Tibial artery (tissue), 4 donors: Measurements from ENCODE around the gene ERLIN1.

Experiments
- DNase-seq, 2 donors: peaks; one replicate each; pipeline ENCODE4 v3.0.0-alpha.2; 2019
- H3K27ac ChIP-seq, 2 donors: fragments of 200-600 bp; sonication (generic) in 1 of 2; 1 replicate in 1 of 2; 2 replicates in 1 of 2; pipeline ENCODE4 v1.5.1; 2018 to 2019; ENCODE audit warnings: mild to moderate bottlenecking in 1 of 2
- H3K27me3 ChIP-seq, 2 donors: fragments of 200-600 bp; sonication (generic) in 1 of 2; one replicate each; pipeline versions ENCODE4 v1.5.1 to v1.6.0; 2016 to 2019
- H3K36me3 ChIP-seq, 3 donors: fragments of 200-600 bp; sonication (generic) in 2 of 3; one replicate each; pipeline ENCODE4 v1.5.1; 2016 to 2019; ENCODE audit warnings: mild to moderate bottlenecking in 2 of 3
- H3K4me1 ChIP-seq, 4 donors: fragments of 200-600 bp; sonication (generic) in 2 of 4; 1 replicate in 3 of 4; 2 replicates in 1 of 4; pipeline ENCODE4 v1.5.1; 2016 to 2019
- H3K4me3 ChIP-seq, 2 donors: fragments of 200-600 bp; sonication (generic) in 1 of 2; 1 replicate in 1 of 2; 2 replicates in 1 of 2; pipeline ENCODE4 v1.5.1; 2018 to 2019; ENCODE audit warnings: mild to moderate bottlenecking in 2 of 2
- H3K9me3 ChIP-seq, 3 donors: fragments of 200-600 bp; sonication (generic) in 1 of 3; one replicate each; pipeline ENCODE4 v1.5.1; 2016 to 2019
- CTCF ChIP-seq, 2 experiments: fragments of 200-600 bp in 1 of 2; fragments of 450-650 bp in 1 of 2; IDR thresholded peaks; one replicate each; pipeline ENCODE4 v1.5.1; 2017 to 2019; ENCODE audit warnings: antibody characterized with exemption in 2 of 2, mild to moderate bottlenecking in 1 of 2, moderate library complexity in 1 of 2
- intact Hi-C: fragments of 100-400 bp; cut with DNase I; formaldehyde crosslinking; loops from one replicate; pipeline ENCODE4 v1.15.0; 2023; ENCODE audit warnings: low total_unique reads

Gene ERLIN1

GRCh38 chr10:100151723-100152300, 34.0 kb downstream of the ERLIN1 start:
- Histone ChIP-seq H3K36me3 (peaks cover 42 to 72% (median 54%) of the 10 kb centered on the region in 3 donors), H3K9me3 (no peaks in the 10 kb centered on the region), H3K27me3 (no peaks in the 10 kb centered on the region), H3K4me1 (no peaks in the 10 kb centered on the region), H3K27ac (no peak overlapping the region), H3K4me3 (no peak overlapping the region)
- intact Hi-C loops, result no loop called here
- no peak for DNase-seq
- no peak for TF ChIP-seq CTCF (IDR thresholded peaks at IDR 0.05)

GRCh38 chr10:100148353-100149211, 37.2 kb downstream of the ERLIN1 start:
- intact Hi-C loops, result no loop called here
- no peaks in the 10 kb centered on the region for H3K4me1 ChIP-seq
- no peak overlapping the region for H3K4me3 ChIP-seq
- no peaks in the 10 kb centered on the region for H3K27me3 ChIP-seq
- no peaks in the 10 kb centered on the region for H3K9me3 ChIP-seq
- TF ChIP-seq CTCF (IDR thresholded peaks at IDR 0.05), result no peak
- no peak for DNase-seq
- H3K36me3 ChIP-seq, result peaks cover 21 to 42% (median 32%) of the 10 kb centered on the region in 3 donors
- H3K27ac ChIP-seq, result no peak overlapping the region

- no peak overlapping the region for H3K4me3 ChIP-seq
- H3K27me3 ChIP-seq, result no peaks in the 10 kb centered on the region
- TF ChIP-seq CTCF (IDR thresholded peaks at IDR 0.05), result no peak
- H3K4me1 ChIP-seq, result no peaks in the 10 kb centered on the region
- intact Hi-C loops, result no loop called here
- no peak overlapping the region for H3K27ac ChIP-seq
- H3K9me3 ChIP-seq, result no peaks in the 10 kb centered on the region
- H3K36me3 ChIP-seq, result peaks cover 10 to 27% (median 17%) of the 10 kb centered on the region in 3 donors
- no peak for DNase-seq
Observed at GRCh38 chr10:100146875-100147650, 38.8 kb downstream of the ERLIN1 start.

- no peak for DNase-seq
Observed at GRCh38 chr10:100146398-100146797, 39.4 kb downstream of the ERLIN1 start.

More at GRCh38 chr10:100146398-100146797, 39.4 kb downstream of the ERLIN1 start:
- intact Hi-C loops, result no loop called here
- peaks cover 5 to 20% (median 10%) of the 10 kb centered on the region in 3 donors for H3K36me3 ChIP-seq
- TF ChIP-seq CTCF (IDR thresholded peaks at IDR 0.05), result no peak
- no peaks in the 10 kb centered on the region for H3K9me3 ChIP-seq
- H3K27me3 ChIP-seq, result no peaks in the 10 kb centered on the region
- H3K4me1 ChIP-seq, result no peaks in the 10 kb centered on the region
- no peak overlapping the region for H3K4me3 ChIP-seq
- H3K27ac ChIP-seq, result no peak overlapping the region
